PC-3 (cell line): ENCODE results near the gene KIF25.

Experiments
- CTCF ChIP-seq: fragments of 300-600 bp; sonication (generic); conservative IDR thresholded peaks from 2 replicates; pipeline ENCODE4 v1.5.1; 2017; ENCODE audit warnings: antibody characterized with exemption, low read depth, mild to moderate bottlenecking, low read length
- EZH2phosphoT487 ChIP-seq: fragments of 300-600 bp; sonication (generic); IDR thresholded peaks from 2 replicates; pipeline ENCODE4 v1.6.1; 2018; ENCODE audit warnings: mild to moderate bottlenecking, antibody characterized with exemption, low read length, borderline replicate concordance

GRCh38 chr6:168022488-168023321, 25.2 kb downstream of the KIF25 start:
- TF ChIP-seq CTCF (no peak), EZH2phosphoT487 (no peak)
